HepG2 (cell line): Measurements from ENCODE around the gene HEXD. TPM values are rescaled to one million over a fixed set of nuclear protein-coding genes. Genes with fewer than 3 reads are reported as not detected.

Source experiments
- EP300 ChIP-seq, 3 experiments: sonication (generic) in 1 of 3; formaldehyde crosslinking in 1 of 3; IDR thresholded peaks; 2 replicates each; pipeline versions ENCODE4 v1.5.1 to v1.6.1; 2011 to 2020; ENCODE audit warnings: low read depth in 2 of 3, low read length in 2 of 3, borderline replicate concordance in 1 of 3, improper control_type of control experiment in 1 of 3, mild to moderate bottlenecking in 1 of 3, missing genetic modification reagents in 1 of 3, moderate library complexity in 1 of 3
- HNF4A ChIP-seq: sonication (generic); formaldehyde crosslinking; IDR thresholded peaks from 2 replicates; pipeline ENCODE4 v1.4.0; 2020; ENCODE audit warnings: missing genetic modification reagents
- HOXA5 ChIP-seq: sonication (generic); formaldehyde crosslinking; IDR thresholded peaks from 2 replicates; pipeline ENCODE4 v1.4.0; 2020; ENCODE audit warnings: missing genetic modification reagents
- JUNB ChIP-seq: sonication (generic); formaldehyde crosslinking; IDR thresholded peaks from 2 replicates; pipeline ENCODE4 v1.8.0; 2022; ENCODE audit warnings: missing genetic modification reagents, mild to moderate bottlenecking, borderline replicate concordance
- MAFK ChIP-seq, 2 experiments: IDR thresholded peaks in 1 of 2; conservative IDR thresholded peaks in 1 of 2; 2 replicates each; pipeline ENCODE4 v1.6.1; 2011; ENCODE audit warnings: improper control_type of control experiment in 2 of 2, low read length in 2 of 2
- RERE ChIP-seq: IDR thresholded peaks from 2 replicates; pipeline ENCODE4 v1.6.1; 2016; ENCODE audit warnings: low read depth, missing genetic modification reagents, missing compliant biosample characterization
- TOPORS ChIP-seq: sonication (generic); formaldehyde crosslinking; IDR thresholded peaks from 2 replicates; pipeline ENCODE4 v1.8.0; 2023; ENCODE audit warnings: mild to moderate bottlenecking, missing genetic modification reagents
- ZNF354B ChIP-seq: sonication (generic); formaldehyde crosslinking; IDR thresholded peaks from 2 replicates; pipeline ENCODE4 v1.8.0; 2022; ENCODE audit warnings: mild to moderate bottlenecking, missing genetic modification reagents
- ZNF367 ChIP-seq: sonication (generic); formaldehyde crosslinking; IDR thresholded peaks from 2 replicates; pipeline ENCODE4 v1.4.0; 2020; ENCODE audit warnings: missing genetic modification reagents, borderline replicate concordance
- ZNF567 ChIP-seq: sonication (generic); formaldehyde crosslinking; IDR thresholded peaks from 2 replicates; pipeline ENCODE4 v1.8.1; 2023; ENCODE audit warnings: mild to moderate bottlenecking, missing genetic modification reagents, borderline replicate concordance
- ZNF713 ChIP-seq: sonication (generic); formaldehyde crosslinking; IDR thresholded peaks from 2 replicates; pipeline ENCODE4 v1.4.0; 2020; ENCODE audit warnings: mild to moderate bottlenecking, missing genetic modification reagents
- ZNF841 ChIP-seq: sonication (generic); formaldehyde crosslinking; IDR thresholded peaks from 2 replicates; pipeline ENCODE4 v1.8.1; 2023; ENCODE audit warnings: missing genetic modification reagents, borderline replicate concordance
- ZNF879 ChIP-seq: sonication (generic); formaldehyde crosslinking; IDR thresholded peaks from 2 replicates; pipeline ENCODE4 v1.8.1; 2023; ENCODE audit warnings: missing genetic modification reagents
- polyA plus RNA-seq, 8 experiments: library from polyadenylated mRNA; depleted of rRNA in 3 of 8; stranded (reverse) in 7 of 8; unstranded in 1 of 8; fragments of >200 nt; fragmentation: Illumina TruSeq in 4 of 8; extraction: Trizol in 4 of 8; gene quantifications; 2 replicates each; pipeline versions ENCODE4 v1.2.1 to v1.2.3, GENCODE V29; 2011 to 2016; ENCODE audit warnings: low read depth in 4 of 8, missing spikeins in 1 of 8, mixed read lengths in 1 of 8; ENCODE audit not compliant: insufficient read depth in 1 of 8
- total RNA-seq, 5 experiments: library from RNA; depleted of rRNA; stranded (reverse); fragments of >200 nt; fragmentation: Illumina TruSeq; extraction: Trizol; gene quantifications; 2 replicates each; pipeline ENCODE4 v1.2.3, GENCODE V29; 2016; ENCODE audit warnings: low read depth in 1 of 5
- TF ChIP-seq, protein P1 (sequence below): sonication (generic); formaldehyde crosslinking; IDR thresholded peaks from 2 replicates; pipeline ENCODE4 v1.4.0; 2020; ENCODE audit warnings: missing genetic modification reagents, borderline replicate concordance
- TF ChIP-seq, protein P2 (sequence below): sonication (generic); formaldehyde crosslinking; IDR thresholded peaks from 2 replicates; pipeline ENCODE4 v1.8.0; 2022; ENCODE audit warnings: missing genetic modification reagents, low read depth, mild to moderate bottlenecking, borderline replicate concordance

Gene HEXD
- total and polyA plus RNA-seq, 2 of the 13 experiments (the other 11 are each of a cell fraction or from before 2014, with no cell fraction given): 22.3 to 41.8 TPM

DNA sequence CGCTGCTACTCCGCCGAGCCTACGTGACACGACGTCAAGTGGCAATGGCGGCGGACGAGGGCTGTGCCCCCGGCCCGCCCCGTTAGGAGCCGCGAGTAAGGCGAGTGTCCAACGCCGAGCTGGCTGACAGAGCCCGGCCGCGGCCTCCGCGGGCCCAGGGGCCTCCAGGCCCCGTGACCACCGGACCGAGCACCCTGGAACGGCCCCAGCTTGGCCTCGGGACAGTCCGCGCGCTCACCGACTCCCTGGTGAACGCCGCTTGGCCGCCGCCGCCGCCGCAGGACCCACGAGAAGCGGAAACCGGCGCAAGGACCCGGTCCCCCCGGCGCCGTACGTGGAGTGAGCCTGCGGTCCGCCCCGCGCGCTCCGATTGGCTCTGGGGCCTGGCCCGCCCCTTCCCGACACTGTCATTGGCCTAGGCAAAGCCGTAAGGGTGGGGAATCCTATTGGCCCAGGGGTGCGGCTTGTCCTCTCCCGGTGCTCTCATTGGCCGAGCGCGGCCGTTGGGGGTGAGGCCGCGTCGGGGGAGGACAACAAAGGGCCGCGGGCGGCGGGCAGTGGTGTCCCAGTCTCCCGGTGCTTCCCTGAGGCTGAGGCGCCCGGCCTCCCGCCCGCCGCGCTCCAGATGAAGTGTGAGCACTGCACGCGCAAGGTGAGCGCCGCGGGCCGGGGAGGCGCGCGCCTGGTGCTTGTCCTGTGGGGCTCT lies 40.2 kb downstream of the HEXD start, which contains the start of gene NARF (continued):
- TF ChIP-seq, protein P1, sequence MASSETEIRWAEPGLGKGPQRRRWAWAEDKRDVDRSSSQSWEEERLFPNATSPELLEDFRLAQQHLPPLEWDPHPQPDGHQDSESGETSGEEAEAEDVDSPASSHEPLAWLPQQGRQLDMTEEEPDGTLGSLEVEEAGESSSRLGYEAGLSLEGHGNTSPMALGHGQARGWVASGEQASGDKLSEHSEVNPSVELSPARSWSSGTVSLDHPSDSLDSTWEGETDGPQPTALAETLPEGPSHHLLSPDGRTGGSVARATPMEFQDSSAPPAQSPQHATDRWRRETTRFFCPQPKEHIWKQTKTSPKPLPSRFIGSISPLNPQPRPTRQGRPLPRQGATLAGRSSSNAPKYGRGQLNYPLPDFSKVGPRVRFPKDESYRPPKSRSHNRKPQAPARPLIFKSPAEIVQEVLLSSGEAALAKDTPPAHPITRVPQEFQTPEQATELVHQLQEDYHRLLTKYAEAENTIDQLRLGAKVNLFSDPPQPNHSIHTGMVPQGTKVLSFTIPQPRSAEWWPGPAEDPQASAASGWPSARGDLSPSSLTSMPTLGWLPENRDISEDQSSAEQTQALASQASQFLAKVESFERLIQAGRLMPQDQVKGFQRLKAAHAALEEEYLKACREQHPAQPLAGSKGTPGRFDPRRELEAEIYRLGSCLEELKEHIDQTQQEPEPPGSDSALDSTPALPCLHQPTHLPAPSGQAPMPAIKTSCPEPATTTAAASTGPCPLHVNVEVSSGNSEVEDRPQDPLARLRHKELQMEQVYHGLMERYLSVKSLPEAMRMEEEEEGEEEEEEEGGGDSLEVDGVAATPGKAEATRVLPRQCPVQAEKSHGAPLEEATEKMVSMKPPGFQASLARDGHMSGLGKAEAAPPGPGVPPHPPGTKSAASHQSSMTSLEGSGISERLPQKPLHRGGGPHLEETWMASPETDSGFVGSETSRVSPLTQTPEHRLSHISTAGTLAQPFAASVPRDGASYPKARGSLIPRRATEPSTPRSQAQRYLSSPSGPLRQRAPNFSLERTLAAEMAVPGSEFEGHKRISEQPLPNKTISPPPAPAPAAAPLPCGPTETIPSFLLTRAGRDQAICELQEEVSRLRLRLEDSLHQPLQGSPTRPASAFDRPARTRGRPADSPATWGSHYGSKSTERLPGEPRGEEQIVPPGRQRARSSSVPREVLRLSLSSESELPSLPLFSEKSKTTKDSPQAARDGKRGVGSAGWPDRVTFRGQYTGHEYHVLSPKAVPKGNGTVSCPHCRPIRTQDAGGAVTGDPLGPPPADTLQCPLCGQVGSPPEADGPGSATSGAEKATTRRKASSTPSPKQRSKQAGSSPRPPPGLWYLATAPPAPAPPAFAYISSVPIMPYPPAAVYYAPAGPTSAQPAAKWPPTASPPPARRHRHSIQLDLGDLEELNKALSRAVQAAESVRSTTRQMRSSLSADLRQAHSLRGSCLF (CRISPR knock-in tag): no peak
- TF ChIP-seq ZNF354B (CRISPR knock-in tag): no peak
- TF ChIP-seq HNF4A (CRISPR knock-in tag): no peak
- peak in 1 of 2 experiments; percentile 9; a peak in 2 of 4 replicates for TF ChIP-seq EP300 (IDR thresholded peaks at IDR 0.05; ENCODE audit: low read depth in 2 of 2, low read length in 2 of 2)
- peak; percentile 48; the same call in 1 of the 2 replicates for TF ChIP-seq EP300 (CRISPR knock-in tag; IDR thresholded peaks at IDR 0.05; ENCODE audit: borderline replicate concordance)
- no peak for TF ChIP-seq JUNB (CRISPR knock-in tag)
- peak; percentile 51; the same call in 1 of the 2 replicates for TF ChIP-seq ZNF567
- peak; percentile 93; the same call in 1 of the 2 replicates for TF ChIP-seq ZNF713 (CRISPR knock-in tag)
- TF ChIP-seq ZNF879 (CRISPR knock-in tag): peak; percentile 91; the same call in 1 of the 2 replicates
- TF ChIP-seq, protein P2, sequence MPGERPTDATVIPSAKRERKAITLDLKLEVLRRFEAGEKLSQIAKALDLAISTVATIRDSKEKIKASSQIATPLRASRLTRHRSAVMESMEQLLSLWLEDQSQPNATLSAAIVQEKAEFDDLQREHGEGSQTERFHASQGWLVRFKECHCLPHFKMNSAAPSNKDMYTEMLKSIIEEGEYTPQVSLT (CRISPR knock-in tag): peak; percentile 39; the same call in 1 of the 2 replicates
- TF ChIP-seq HOXA5 (CRISPR knock-in tag): peak; percentile 66
- peak; percentile 44; the same call in 1 of the 2 replicates for TF ChIP-seq TOPORS
- TF ChIP-seq ZNF367 (CRISPR knock-in tag): no peak; the same call in 1 of the 2 replicates
- TF ChIP-seq ZNF841 (CRISPR knock-in tag): no peak; the same call in none of the 2 replicates
- TF ChIP-seq MAFK (conservative IDR thresholded peaks at IDR 0.05 in 1 of 2, IDR thresholded peaks at IDR 0.05 in 1 of 2; ENCODE audit: low read length in 2 of 2): no peak
- no peak; the same call in 1 of the 2 replicates for TF ChIP-seq RERE
